Retinal pigment epithelial cell (primary cell): Measurements from ENCODE around the gene SMAD4.

ENCODE experiments used
- DNase-seq: peaks from one replicate; pipeline ENCODE4 v3.0.0-alpha.2; 2010; ENCODE audit warnings: low read depth
- H3K4me3 ChIP-seq: 2 replicates; pipeline ENCODE4 v1.5.1; 2011; ENCODE audit warnings: mild to moderate bottlenecking, low read length, control low read depth, moderate library complexity
- CTCF ChIP-seq: conservative IDR thresholded peaks from 2 replicates; pipeline ENCODE4 v1.5.1; 2011; ENCODE audit warnings: low read depth, low read length, control low read depth, inconsistent platforms

The SMAD4 gene

GRCh38 chr18:51009072-51009471 is 20.9 kb upstream of the SMAD4 start:
- no peak for TF ChIP-seq CTCF
- H3K4me3 ChIP-seq = no peak overlapping the region
- no peak for DNase-seq

- no peak for TF ChIP-seq CTCF
- H3K4me3 ChIP-seq = no peak overlapping the region
- no peak for DNase-seq
Observed at GRCh38 chr18:51010218-51010617, 19.8 kb upstream of the SMAD4 start.

- no peak for DNase-seq
- TF ChIP-seq CTCF = no peak
- H3K4me3 ChIP-seq = no peak overlapping the region
Observed at GRCh38 chr18:51011709-51012108, 18.3 kb upstream of the SMAD4 start.

GRCh38 chr18:51012441-51012840 is 17.6 kb upstream of the SMAD4 start:
- no peak for TF ChIP-seq CTCF
- no peak overlapping the region for H3K4me3 ChIP-seq
- DNase-seq = no peak

- H3K4me3 ChIP-seq = no peak overlapping the region
- no peak for DNase-seq
- TF ChIP-seq CTCF = no peak
Observed at GRCh38 chr18:51013259-51013658, 16.8 kb upstream of the SMAD4 start.

GRCh38 chr18:51017140-51017879 is 12.7 kb upstream of the SMAD4 start:
- no peak for DNase-seq
- TF ChIP-seq CTCF = no peak
- no peak overlapping the region for H3K4me3 ChIP-seq

GRCh38 chr18:51020536-51020935 is 9.5 kb upstream of the SMAD4 start:
- no peak overlapping the region for H3K4me3 ChIP-seq
- no peak for TF ChIP-seq CTCF
- DNase-seq = no peak
